Measurements from ENCODE around the gene FAM20A.

The FAM20A gene

GRCh38 chr17:68634345-68634876 is 33.2 kb upstream of the FAM20A start:
- no peak for TF ChIP-seq CTCF (IDR thresholded peaks at IDR 0.05)

GRCh38 chr17:68628576-68628957 is 27.4 kb upstream of the FAM20A start:
- no peak for TF ChIP-seq CTCF (IDR thresholded peaks at IDR 0.05)

- no peak for TF ChIP-seq CTCF (IDR thresholded peaks at IDR 0.05)
Measured at GRCh38 chr17:68627956-68628575, 26.9 kb upstream of the FAM20A start.

GRCh38 chr17:68624381-68624780 is 23.2 kb upstream of the FAM20A start:
- no peak for TF ChIP-seq CTCF (IDR thresholded peaks at IDR 0.05)

GRCh38 chr17:68623811-68624210 is 22.6 kb upstream of the FAM20A start:
- no peak for TF ChIP-seq CTCF (IDR thresholded peaks at IDR 0.05)

GRCh38 chr17:68622423-68622822 is 21.3 kb upstream of the FAM20A start:
- no peak for TF ChIP-seq CTCF (IDR thresholded peaks at IDR 0.05)

- no peak for TF ChIP-seq CTCF (IDR thresholded peaks at IDR 0.05)
Measured at GRCh38 chr17:68621065-68621464, 19.9 kb upstream of the FAM20A start.

- no peak for TF ChIP-seq CTCF (IDR thresholded peaks at IDR 0.05)
Measured at GRCh38 chr17:68616334-68616733, 15.2 kb upstream of the FAM20A start.

Measured in LNCAP (cell line).